CD4-positive, alpha-beta T cell treated with Interleukin-6 at 100 ng/mL for 8 hours (primary cell): ENCODE measurements around the gene FAM118B.

Experiments
- DNase-seq: peaks from one replicate; pipeline ENCODE4 v3.0.0-alpha.2; 2020; ENCODE audit warnings: mixed read lengths, low spot score

FAM118B gene

GRCh38 chr11:126311401-126312291 is 100.1 kb downstream of the FAM118B start:
- no peak for DNase-seq
